Activated CD8-positive, alpha-beta memory T cell treated with anti-CD3 and anti-CD28 coated beads for 36 hours (primary cell): Measurements from ENCODE around the gene RGSL1. TPM values are rescaled to one million over a fixed set of nuclear protein-coding genes. Genes with fewer than 3 reads are reported as not detected.

Source experiments
- CTCF ChIA-PET: fragments of 350-600 bp; sonication (Branson Sonifier 250); formaldehyde crosslinking; loops from one replicate; lab custom pipeline; 2021; ENCODE audit warnings: antibody characterized with exemption; lab: Charles Lee
- POLR2A ChIA-PET: fragments of 350-600 bp; sonication (Branson Sonifier 250); formaldehyde crosslinking; loops from one replicate; lab custom pipeline; 2021; ENCODE audit warnings: antibody characterized with exemption; lab: Charles Lee
- total RNA-seq, 2 experiments: library from RNA; stranded (reverse); gene quantifications; one replicate each; pipeline ENCODE4 v1.2.3, GENCODE V29; 2021

Gene RGSL1
- total RNA-seq, 2 experiments from 2014 or later = not detected

DNA sequence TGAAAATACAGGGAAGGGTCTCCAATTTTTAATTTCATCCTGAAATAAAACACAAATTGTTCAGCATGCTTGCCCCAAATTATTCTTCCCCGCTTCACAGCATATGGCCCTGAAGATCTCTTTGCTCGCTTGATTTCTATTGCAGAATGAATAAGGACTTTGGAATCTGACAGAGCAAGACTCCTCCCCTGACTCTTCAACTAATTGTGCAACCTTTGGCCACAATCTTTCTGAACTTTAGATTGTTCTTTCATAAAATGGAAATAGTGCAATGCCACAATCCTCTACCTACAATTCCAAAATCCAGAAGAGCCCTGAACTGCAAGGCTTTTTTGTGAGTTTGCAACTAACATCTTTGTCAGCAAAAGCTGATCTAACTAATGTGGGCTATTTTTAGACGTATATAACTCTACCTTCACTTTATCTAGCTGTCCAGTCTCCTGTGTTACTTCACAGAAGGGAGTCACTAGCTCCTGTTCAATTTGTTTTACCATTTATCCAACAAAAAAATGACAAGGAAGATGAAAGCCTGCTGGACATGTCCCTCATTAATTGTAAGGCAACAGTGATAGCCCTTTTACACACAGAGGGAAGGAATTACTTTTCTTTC lies 125.7 kb downstream of the RGSL1 start:
- ChIA-PET POLR2A (no interaction called here), CTCF (no interaction called here)

DNA sequence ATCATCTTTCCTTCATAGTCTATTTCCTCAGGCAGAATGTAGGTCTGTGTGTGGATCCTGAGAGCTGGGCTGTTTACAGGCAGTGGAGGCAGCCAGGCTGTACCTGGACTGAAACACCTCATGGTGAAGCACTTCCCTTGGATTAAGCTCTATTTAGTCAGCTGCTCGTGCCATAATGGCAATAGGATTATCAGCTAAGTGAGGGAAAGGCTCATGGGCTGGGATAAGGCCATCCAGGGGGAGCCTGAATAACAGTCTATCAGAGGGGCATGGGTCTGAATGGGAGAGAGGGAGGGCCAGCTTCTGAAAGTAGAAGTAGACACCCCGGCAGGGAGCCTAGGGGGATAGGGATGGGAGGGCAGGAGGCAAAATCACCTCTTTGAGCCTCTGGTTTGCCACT lies 130.8 kb downstream of the RGSL1 start:
- POLR2A ChIA-PET = interaction anchor here (0.5 kb wide), 1 partner anchor 257 kb away, joined by 6 read pairs; no protein-coding TSS in a partner anchor
- CTCF ChIA-PET = interaction anchor here (0.8 to 2.8 kb wide), 2 partner anchors 16 to 203 kb away, joined by 3 to 10 read pairs; no protein-coding TSS in a partner anchor

DNA sequence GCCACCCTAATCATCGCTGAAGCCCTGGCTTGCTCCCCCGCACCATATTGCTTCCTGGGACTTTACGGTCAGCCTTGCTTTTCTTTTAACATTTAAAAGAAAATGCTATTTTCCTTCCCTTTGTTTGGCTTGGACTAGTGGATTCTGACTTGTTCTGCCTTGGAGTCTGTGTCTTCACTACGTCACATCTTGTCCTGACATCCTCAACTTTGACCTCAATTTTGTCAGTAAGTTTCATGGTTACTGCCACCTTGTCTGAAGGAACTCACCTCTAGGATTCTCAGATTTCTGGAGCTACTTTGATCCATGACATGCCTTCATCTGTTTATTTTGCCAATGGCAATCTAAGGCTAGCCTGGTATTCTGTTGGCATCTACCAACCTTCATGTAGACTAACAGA lies 134.8 kb downstream of the RGSL1 start:
- POLR2A ChIA-PET = no interaction called here
- CTCF ChIA-PET = no interaction called here

DNA sequence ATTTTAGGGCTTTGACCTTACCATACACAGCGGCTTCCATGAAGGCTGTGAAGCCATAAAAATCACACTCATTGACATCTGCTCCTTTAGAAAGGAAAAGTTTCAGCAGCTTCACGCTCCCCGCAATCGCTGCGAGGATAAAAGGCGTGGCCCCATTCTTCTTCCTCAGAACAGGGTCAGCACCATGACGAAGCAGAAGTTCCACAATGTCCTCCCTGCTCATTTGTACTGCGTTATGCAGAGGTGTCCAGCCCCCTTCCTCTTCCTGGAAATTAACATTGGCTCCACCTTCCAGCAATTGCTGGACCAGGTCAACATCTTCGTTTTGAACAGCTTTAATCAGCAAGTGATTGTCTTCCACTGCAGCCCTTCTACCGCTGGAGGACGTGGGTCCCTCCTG lies 136.4 kb downstream of the RGSL1 start:
- POLR2A ChIA-PET = no interaction called here
- CTCF ChIA-PET = no interaction called here

DNA sequence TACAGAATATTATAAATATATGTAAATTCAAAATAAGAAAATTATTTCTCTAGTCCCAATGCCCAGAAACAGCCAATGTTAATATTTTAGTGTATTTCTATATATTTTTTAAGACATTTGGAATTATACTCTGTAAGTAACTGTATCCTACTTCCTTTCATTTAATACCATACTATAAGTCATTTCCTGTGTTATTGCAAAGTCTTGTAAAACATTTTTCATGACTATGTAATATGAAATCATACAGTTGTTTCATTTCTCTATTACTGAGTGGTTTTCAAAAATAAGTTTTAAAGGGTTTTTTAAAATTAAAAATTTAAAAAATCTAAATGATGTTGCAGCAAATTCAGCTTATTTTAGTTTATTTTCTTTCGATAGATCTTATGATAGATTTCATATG lies 137.1 kb downstream of the RGSL1 start:
- POLR2A ChIA-PET = interaction anchor here (0.7 kb wide), 1 partner anchor 177 kb away, joined by 4 read pairs; no protein-coding TSS in a partner anchor

DNA sequence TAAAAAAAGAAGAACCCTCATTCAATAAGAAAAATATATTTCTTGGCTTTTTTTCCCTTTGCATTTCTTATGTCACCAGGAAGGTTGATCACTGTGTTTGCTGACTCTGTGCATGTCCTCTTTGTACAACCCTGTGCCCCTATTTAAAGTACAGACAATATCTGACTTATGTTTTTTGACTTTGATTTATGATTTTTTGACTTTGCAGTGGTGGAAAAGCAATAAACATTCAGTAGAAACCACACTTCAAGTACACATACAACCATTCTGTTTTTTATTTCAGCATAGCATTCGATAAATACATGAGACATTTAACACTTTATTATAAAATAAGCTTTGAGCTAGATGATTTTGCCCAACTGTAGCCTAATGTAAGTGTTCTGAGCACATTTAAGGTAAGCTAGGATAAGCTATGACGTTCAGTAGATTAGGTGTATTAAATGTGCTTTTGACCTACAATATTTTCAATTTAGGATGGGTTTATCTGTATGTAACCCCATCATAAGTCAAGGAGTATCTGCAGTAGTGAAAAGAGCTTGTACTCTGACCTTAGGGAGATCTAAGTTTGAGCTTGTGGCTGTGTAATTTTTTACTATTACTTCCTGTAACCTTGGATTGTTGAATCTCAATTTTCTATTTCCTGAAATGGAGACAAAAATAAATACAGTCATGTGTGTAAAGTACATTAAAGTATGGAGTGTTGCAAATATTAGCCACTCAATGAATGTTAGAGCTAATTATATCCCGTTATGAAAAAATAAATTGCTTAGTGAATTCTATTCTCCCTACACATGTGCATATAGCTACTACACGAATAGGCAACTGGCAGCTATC lies 137.9 kb downstream of the RGSL1 start:
- ChIA-PET POLR2A (interaction anchor here (0.7 kb wide), 1 partner anchor 176 kb away, joined by 4 read pairs; no protein-coding TSS in a partner anchor), CTCF (interaction anchor here (30.8 kb wide), 1 partner anchor 199 kb away, joined by 459 read pairs; the partner anchor contains the start of gene NPL)

More for the DNA sequence above, 137.1 kb downstream of the RGSL1 start:
- CTCF ChIA-PET = interaction anchor here (30.8 kb wide), 1 partner anchor 200 kb away, joined by 459 read pairs; the partner anchor contains the start of gene NPL

DNA sequence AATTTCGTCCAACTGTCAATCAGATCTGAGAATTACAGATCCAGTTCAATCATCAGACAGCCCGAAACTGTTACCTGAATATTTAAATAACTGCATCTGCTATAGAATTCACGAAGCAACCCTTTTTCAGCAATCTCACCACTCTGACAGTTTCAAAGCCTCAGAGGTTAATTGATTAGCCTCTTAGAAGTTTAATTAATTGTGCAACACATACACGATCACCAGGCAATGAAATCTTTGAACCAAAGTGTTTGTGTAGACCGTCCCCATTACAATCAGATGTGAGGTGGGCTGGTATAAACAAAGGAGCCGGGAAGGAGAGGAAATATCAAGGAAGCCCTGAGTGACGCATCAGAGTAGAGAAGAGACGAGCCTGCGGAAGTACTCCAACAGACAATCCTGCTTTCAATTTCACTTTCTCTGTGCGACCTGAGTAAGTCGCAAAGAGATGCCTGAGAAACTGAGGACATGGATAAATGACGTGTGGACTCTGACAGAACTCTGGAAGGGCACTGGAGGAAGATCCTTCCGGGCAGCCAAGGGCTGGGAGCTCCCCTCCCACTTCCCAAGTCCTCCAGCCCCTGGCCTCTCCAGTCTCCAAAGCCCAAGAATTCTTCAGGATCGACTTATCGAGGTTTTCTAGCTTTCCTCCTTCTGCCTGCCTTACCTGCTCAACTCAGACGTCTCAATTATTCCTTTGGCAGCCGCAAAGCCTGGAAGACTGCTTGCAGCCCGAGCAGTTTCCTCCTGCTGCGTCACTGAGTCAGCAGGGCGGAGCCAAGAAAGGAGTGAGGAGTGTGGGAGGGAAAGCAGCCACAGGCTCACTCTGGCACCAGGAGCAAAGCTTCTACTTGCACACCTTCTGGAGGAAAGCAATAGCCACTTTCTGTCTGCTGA lies 138.8 kb downstream of the RGSL1 start, which contains the start of gene RNASEL:
Gene RNASEL (minus strand): TSS at position 757 of the 897 bp plus-strand sequence. CDS start 2,450 bp downstream, outside the sequence.
- ChIA-PET POLR2A (interaction anchor here (0.6 kb wide), 1 partner anchor 16 kb away, joined by 3 read pairs; no protein-coding TSS in a partner anchor), CTCF (interaction anchor here (30.8 kb wide), 1 partner anchor 198 kb away, joined by 459 read pairs; the partner anchor contains the start of gene NPL)

DNA sequence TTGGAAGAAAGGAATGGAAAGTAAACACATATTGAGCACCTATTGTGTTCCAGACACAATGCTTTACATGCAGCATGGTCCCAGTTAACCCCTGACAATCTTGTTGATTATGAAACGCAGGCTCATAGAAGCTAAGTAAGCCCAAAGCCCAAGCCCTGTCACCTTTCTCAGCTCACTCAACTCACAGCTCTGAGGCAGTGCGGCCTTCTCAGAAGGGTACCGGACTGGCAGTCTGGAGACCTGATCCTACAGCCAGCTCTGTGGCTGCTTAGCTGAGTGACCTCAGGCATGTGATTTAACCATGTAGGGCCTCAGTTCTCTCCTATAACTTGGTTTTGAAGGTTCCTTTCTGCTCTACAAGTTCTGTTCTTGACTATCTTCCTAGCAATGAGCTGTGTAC lies 139.6 kb downstream of the RGSL1 start:
- POLR2A ChIA-PET = interaction anchor here (0.6 kb wide), 1 partner anchor 17 kb away, joined by 3 read pairs; no protein-coding TSS in a partner anchor
- CTCF ChIA-PET = interaction anchor here (1.1 to 30.8 kb wide), 3 partner anchors 12 to 197 kb away, joined by 4 to 459 read pairs (median 5); partner anchors contain the start of gene NPL

DNA sequence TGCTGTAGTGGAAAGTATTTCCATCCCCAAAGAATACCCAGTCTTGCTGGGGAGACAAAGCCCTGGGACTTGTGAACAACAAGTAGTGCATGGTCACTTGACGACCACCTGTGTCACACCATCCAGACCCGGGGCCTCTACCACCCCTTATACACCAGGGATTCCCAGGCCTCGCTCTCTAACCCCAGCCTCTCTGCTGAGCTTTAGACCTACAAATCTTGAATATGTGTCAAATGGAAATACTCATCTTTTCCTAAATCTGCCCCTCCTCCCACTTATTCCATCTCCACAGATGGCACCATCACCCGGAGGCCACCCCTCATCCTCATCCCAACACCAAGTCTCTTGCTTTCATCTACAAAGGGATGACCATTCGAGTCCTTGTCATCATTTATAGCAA lies 140.0 kb downstream of the RGSL1 start:
- ChIA-PET POLR2A (no interaction called here), CTCF (interaction anchor here (1.1 to 30.8 kb wide), 3 partner anchors 12 to 197 kb away, joined by 4 to 459 read pairs (median 5); partner anchors contain the start of gene NPL)

DNA sequence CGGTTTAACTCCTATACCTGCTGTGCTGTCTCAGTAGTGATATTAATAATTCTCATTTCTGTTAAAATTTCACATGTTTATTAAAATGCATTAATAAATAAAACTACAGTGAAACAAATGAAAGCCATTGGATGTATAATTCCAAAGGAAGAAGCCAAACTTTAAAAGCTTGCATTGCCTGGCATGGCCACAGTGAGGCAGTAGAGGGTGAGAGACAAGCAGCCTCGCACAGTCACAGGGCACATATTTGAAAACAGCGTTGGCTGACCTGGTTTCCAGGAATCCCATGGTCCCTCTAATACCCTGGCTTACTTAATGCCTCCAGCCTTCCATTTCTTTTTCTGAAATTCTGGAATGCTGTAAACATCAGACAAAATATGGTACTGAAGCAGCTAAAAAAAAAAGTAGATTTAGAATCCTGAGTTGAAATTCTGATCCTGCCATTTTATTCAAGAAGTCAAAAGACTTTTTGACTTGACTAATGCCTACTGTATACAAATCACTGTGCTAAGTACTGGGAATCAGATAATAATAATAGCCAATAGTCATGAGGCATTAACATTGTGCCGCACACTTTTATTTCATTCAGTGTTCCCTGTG lies 145.8 kb downstream of the RGSL1 start:
- CTCF ChIA-PET = interaction anchor here (0.6 to 30.8 kb wide), 15 partner anchors 9 to 575 kb away, joined by 3 to 459 read pairs (median 5); partner anchors contain the start of genes NPL and RGS16
- POLR2A ChIA-PET = interaction anchor here (0.5 kb wide), 1 partner anchor 392 kb away, joined by 3 read pairs; no protein-coding TSS in a partner anchor

DNA sequence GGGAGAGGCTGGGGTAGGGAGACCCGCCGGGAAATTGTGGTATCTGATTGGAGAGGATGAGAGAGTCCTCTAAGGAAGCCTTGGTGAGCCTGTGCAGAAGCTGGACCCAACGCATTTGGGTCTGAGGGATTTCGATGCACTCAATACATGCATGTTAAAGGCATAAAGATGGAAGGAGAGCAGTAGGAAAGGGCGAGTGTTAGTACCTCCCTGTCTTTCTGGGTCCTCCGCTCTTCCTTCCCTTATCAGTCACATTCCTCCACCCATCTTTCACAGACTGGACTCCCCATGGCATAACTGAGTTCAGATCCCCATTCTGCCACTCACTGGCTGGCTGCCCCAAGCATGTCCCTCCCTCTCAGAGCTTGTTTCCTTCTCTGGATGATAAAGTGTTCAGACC lies 147.0 kb downstream of the RGSL1 start:
- CTCF ChIA-PET = interaction anchor here (0.7 to 30.8 kb wide), 3 partner anchors 15 to 190 kb away, joined by 3 to 459 read pairs (median 10); partner anchors contain the start of gene NPL
- POLR2A ChIA-PET = no interaction called here

DNA sequence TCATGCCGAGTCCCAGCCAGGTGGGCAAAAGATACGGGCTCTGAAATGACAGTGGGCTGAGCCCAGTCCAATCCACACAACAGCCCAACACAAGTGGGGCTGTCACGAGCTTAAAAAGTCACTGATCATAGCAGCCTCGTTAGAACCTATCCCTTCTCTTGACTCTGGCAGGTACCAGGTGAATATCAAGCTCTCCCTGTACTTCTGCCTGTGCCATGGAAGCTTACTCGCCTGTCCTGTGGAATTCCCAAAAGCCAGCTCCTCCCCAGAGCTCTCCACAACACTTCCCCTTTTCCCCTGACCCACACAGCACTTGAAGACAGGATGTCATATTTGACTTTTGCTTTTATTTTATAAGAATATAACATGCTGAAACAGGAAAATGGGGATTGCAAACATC lies 148.3 kb downstream of the RGSL1 start:
- CTCF ChIA-PET = interaction anchor here (1.4 to 30.8 kb wide), 2 partner anchors 34 to 188 kb away, joined by 3 to 459 read pairs; partner anchors contain the start of gene NPL
- POLR2A ChIA-PET = no interaction called here

DNA sequence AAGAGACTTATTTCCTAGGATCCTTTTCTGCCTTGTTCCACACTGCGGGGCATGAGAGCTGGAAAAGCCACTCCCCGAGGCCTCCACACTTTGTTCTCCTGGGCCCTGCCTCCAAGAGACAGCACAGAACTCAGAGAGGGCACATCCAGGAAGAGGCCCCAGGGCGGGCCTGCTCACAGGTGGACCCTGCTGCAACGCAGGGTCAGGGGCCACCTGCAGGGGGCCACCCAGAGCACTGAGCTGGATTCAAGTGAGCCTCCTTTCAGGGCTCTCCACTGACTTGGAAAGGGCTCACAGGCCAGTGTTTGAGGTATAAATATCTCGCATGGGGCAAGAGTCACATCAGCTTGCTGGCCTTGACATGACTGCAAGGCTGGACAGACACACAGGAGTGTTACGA lies 149.4 kb downstream of the RGSL1 start:
- ChIA-PET CTCF (interaction anchor here (0.6 to 30.8 kb wide), 4 partner anchors 33 to 243 kb away, joined by 3 to 459 read pairs (median 4); partner anchors contain the start of gene NPL), POLR2A (no interaction called here)

DNA sequence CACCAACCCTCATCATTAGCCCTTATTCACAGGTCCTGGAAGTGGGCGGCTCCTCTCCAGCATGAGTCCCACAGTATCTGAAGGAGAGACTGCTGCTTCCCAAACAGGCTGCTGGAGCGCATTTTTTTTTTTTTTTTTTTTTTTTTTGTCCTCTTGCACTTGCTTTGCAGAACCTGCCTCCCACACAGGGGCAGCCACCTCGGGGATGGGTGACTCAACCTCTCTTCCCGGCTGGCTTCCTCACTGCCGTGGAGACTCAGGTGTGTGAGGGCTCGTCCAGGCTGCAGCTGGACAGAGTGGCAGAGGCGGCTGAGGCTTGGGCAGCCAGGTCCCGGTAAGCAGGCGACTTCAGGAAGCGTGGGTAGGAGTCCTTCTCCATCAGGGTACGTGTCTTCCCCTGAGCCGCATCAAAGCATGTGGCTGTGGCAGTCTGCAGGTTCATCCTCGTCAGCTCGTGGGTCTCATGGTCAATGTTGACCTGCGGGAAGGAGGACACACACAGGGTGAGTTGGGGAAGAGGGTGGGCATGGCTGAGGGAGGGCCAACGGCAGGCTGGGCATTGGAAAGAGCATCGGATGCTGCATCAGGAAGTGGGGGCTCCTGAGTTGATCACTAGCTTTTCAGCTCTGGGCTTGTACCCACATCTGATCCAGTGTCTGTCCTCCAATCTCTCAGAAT lies 150.2 kb downstream of the RGSL1 start:
- CTCF ChIA-PET = interaction anchor here (0.6 to 30.8 kb wide), 3 partner anchors 90 to 243 kb away, joined by 4 to 459 read pairs (median 4); partner anchors contain the start of gene NPL
- POLR2A ChIA-PET = interaction anchor here (0.6 kb wide), 1 partner anchor 32 kb away, joined by 6 read pairs; no protein-coding TSS in a partner anchor

DNA sequence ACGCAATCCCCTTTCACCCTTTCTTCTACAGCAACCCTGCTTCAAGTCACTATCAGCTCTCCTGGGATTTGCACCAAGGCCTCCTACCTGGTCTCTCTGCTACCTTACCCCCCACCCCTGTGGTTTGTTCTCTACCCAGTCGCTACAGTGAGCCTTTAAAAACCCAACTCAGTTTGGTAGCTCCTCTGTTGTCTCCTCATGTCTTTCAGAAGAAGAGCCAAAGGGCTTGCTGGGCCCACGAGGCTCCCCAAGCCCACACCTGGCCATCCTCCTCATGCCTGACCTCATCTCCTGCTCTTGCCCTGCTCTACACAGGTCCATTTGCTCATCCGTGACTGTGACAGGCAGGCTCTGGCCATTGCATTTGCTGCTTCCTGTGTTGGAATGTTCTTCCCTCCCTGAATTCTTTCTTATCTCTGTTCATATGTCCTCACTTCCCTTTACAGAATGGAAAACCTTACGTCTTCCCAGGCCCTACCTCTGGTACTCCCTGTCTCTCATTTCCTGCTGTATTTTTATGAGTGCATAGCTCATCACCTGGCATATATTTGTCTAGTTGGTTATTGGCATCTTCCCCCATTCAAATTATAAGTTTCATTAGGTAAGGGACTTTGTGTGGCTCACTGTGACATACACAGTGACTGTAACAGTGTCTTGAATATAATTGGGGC lies 150.9 kb downstream of the RGSL1 start:
- POLR2A ChIA-PET = interaction anchor here (0.6 to 1.0 kb wide), 2 partner anchors 31 to 181 kb away, joined by 3 to 6 read pairs; no protein-coding TSS in a partner anchor
- CTCF ChIA-PET = interaction anchor here (0.6 to 30.8 kb wide), 7 partner anchors 11 to 242 kb away, joined by 3 to 459 read pairs (median 4); partner anchors contain the start of gene NPL

DNA sequence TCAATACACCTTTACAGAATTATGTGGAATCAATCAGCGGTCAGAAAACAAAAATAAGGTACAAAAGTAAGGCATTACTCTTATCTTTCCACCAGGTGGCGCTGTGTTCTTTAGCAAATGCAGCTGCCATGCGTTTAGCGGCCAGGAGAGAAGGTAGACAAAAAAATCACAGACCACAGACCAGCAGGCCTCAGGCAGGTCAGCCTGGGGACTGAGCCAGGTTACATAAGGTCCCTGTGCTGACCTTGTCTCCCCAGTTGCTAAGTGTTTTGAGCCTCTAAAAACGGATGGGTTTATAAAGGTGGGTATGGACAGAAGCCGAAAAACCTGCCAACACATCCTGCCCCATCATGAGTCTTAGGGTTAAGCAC lies 151.5 kb downstream of the RGSL1 start:
- POLR2A ChIA-PET = interaction anchor here (1.0 kb wide), 1 partner anchor 181 kb away, joined by 3 read pairs; no protein-coding TSS in a partner anchor
- CTCF ChIA-PET = interaction anchor here (0.7 to 30.8 kb wide), 6 partner anchors 11 to 185 kb away, joined by 3 to 459 read pairs (median 4); partner anchors contain the start of gene NPL
